GM23338 (cell line): ENCODE data around the gene IVL. TPM values are rescaled to one million over a fixed set of nuclear protein-coding genes. Genes with fewer than 3 reads are reported as not detected.

Source experiments
- ATAC-seq: fragments of 200-7000 bp; cut with Tn5 transposase; 3 replicates; pipeline ENCODE4 v1.9.1; 2020
- DNase-seq: peaks from one replicate; pipeline ENCODE4 v3.0.0-alpha.2; 2015; ENCODE audit warnings: low spot score
- H2AFZ ChIP-seq: fragments of 200-600 bp; sonication (generic); 2 replicates; pipeline ENCODE4 v1.8.0; 2016; ENCODE audit warnings: antibody characterized with exemption, mild to moderate bottlenecking, moderate library complexity
- H3F3A ChIP-seq: fragments of 200-600 bp; sonication (generic); replicated peaks from 2 replicates; pipeline ENCODE4 v1.8.0; 2017; ENCODE audit warnings: antibody characterized with exemption, mixed run types, low read depth
- H3K27ac ChIP-seq: fragments of 200-600 bp; sonication (generic); 2 replicates; pipeline ENCODE4 v1.6.1; 2016; ENCODE audit warnings: low read depth
- H3K27me3 ChIP-seq: fragments of 200-600 bp; sonication (generic); 2 replicates; pipeline ENCODE4 v1.8.0; 2016; ENCODE audit warnings: mild to moderate bottlenecking, mixed run types, moderate library complexity; ENCODE audit not compliant: insufficient read depth
- H3K36me3 ChIP-seq: fragments of 200-600 bp; sonication (generic); 2 replicates; pipeline ENCODE4 v1.8.0; 2016; ENCODE audit warnings: mild to moderate bottlenecking; ENCODE audit not compliant: insufficient read depth
- H3K4me1 ChIP-seq: fragments of 200-600 bp; sonication (generic); 2 replicates; pipeline ENCODE4 v1.8.0; 2016; ENCODE audit warnings: mild to moderate bottlenecking, moderate library complexity; ENCODE audit not compliant: insufficient read depth
- H3K4me2 ChIP-seq: fragments of 200-600 bp; sonication (generic); 2 replicates; pipeline ENCODE4 v1.7.1; 2017; ENCODE audit warnings: mixed run types
- H3K4me3 ChIP-seq: fragments of 200-600 bp; sonication (generic); 2 replicates; pipeline ENCODE4 v1.6.1; 2016; ENCODE audit warnings: mixed run types
- H3K79me2 ChIP-seq: fragments of 200-600 bp; sonication (generic); replicated peaks from 2 replicates; pipeline ENCODE4 v1.8.0; 2017; ENCODE audit warnings: mild to moderate bottlenecking; ENCODE audit not compliant: insufficient read depth
- H3K9me2 ChIP-seq: fragments of 200-600 bp; sonication (generic); 2 replicates; pipeline ENCODE4 v1.8.0; 2017; ENCODE audit not compliant: insufficient read depth
- H4K20me1 ChIP-seq: fragments of 200-600 bp; sonication (generic); replicated peaks from 2 replicates; pipeline ENCODE4 v1.8.0; 2017; ENCODE audit warnings: mild to moderate bottlenecking; ENCODE audit not compliant: insufficient read depth
- H3K27ac Mint-ChIP-seq: 2 replicates; pipeline ENCODE4 v1.8.0; 2020; ENCODE audit warnings: inconsistent platforms, mild to moderate bottlenecking, moderate library complexity, mixed read lengths
- H3K27me3 Mint-ChIP-seq: 3 replicates; pipeline ENCODE4 v1.8.0; 2022; ENCODE audit warnings: low read depth, mild to moderate bottlenecking, moderate library complexity, mixed read lengths, inconsistent platforms; ENCODE audit not compliant: insufficient read depth, poor library complexity
- H3K36me3 Mint-ChIP-seq: 3 replicates; pipeline ENCODE4 v1.8.0; 2021; ENCODE audit warnings: low read depth, mild to moderate bottlenecking, inconsistent platforms, moderate library complexity, mixed read lengths
- H3K4me1 Mint-ChIP-seq: 3 replicates; pipeline ENCODE4 v1.8.0; 2020; ENCODE audit warnings: mild to moderate bottlenecking, inconsistent platforms, mixed read lengths
- H3K4me3 Mint-ChIP-seq: 3 replicates; pipeline ENCODE4 v1.8.0; 2021; ENCODE audit warnings: moderate library complexity, mild to moderate bottlenecking, inconsistent platforms, mixed read lengths
- H3K9me3 Mint-ChIP-seq: 3 replicates; pipeline ENCODE4 v1.8.0; 2020; ENCODE audit warnings: moderate library complexity, mild to moderate bottlenecking, inconsistent platforms, mixed read lengths
- CREB1 ChIP-seq: fragments of 250-450 bp; sonication (Bioruptor Pico); IDR thresholded peaks from 2 replicates; pipeline ENCODE4 v1.5.0; 2020; ENCODE audit warnings: low read depth, mild to moderate bottlenecking, moderate library complexity
- CTCF ChIP-seq, 2 experiments: fragments of 200-600 bp in 1 of 2; sonication (generic) in 1 of 2; conservative IDR thresholded peaks; 2 replicates each; pipeline versions ENCODE4 v1.5.1 to v1.6.1; 2016 to 2017; ENCODE audit warnings: antibody characterized with exemption in 2 of 2, low read depth in 2 of 2, mild to moderate bottlenecking in 2 of 2, moderate library complexity in 1 of 2
- ETS1 ChIP-seq: IDR thresholded peaks from 2 replicates; pipeline ENCODE4 v1.6.1; 2016; ENCODE audit warnings: antibody characterized with exemption
- EZH2 ChIP-seq: fragments of 200-600 bp; sonication (generic); IDR thresholded peaks from one replicate; pipeline ENCODE4 v1.8.0; 2017; ENCODE audit warnings: antibody characterized with exemption, mild to moderate bottlenecking, low read depth; ENCODE audit not compliant: unreplicated experiment
- EZH2phosphoT487 ChIP-seq: fragments of 200-600 bp; sonication (generic); IDR thresholded peaks from one replicate; pipeline ENCODE4 v1.8.1; 2018; ENCODE audit warnings: antibody characterized with exemption; ENCODE audit not compliant: unreplicated experiment
- JUNB ChIP-seq: IDR thresholded peaks from one replicate; pipeline ENCODE4 v1.6.1; 2016; ENCODE audit warnings: antibody characterized with exemption; ENCODE audit not compliant: unreplicated experiment
- NANOG ChIP-seq: IDR thresholded peaks from 2 replicates; pipeline ENCODE4 v1.6.1; 2016; ENCODE audit warnings: antibody characterized with exemption, borderline replicate concordance
- POLR2AphosphoS5 ChIP-seq: IDR thresholded peaks from 2 replicates; pipeline ENCODE4 v1.6.1; 2016; ENCODE audit warnings: antibody characterized with exemption, low read depth
- REST ChIP-seq: IDR thresholded peaks from one replicate; pipeline ENCODE4 v1.6.1; 2018; ENCODE audit warnings: antibody characterized with exemption; ENCODE audit not compliant: unreplicated experiment
- STAT1 ChIP-seq: IDR thresholded peaks from one replicate; pipeline ENCODE4 v1.6.1; 2016; ENCODE audit warnings: antibody characterized with exemption; ENCODE audit not compliant: unreplicated experiment
- ZNF114 ChIP-seq: fragments of 250-450 bp; sonication (Bioruptor Pico); IDR thresholded peaks from 2 replicates; pipeline ENCODE4 v1.5.0; 2020; ENCODE audit warnings: mild to moderate bottlenecking, moderate library complexity
- ZNF331 ChIP-seq: fragments of 250-450 bp; sonication (Bioruptor Pico); IDR thresholded peaks from 2 replicates; pipeline ENCODE4 v1.5.0; 2020; ENCODE audit warnings: low read depth, mild to moderate bottlenecking, moderate library complexity
- ZNF462 ChIP-seq: fragments of 250-450 bp; sonication (Bioruptor Pico); IDR thresholded peaks from 2 replicates; pipeline ENCODE4 v1.5.0; 2020; ENCODE audit warnings: mild to moderate bottlenecking, moderate library complexity
- polyA plus RNA-seq: library from polyadenylated mRNA; unstranded; fragments of >200 nt; fragmentation: Nextera tagmentation; extraction: Ambion mirVana; gene quantifications from 2 replicates; pipeline ENCODE4 v1.2.1, GENCODE V29; 2016
- total RNA-seq: library from RNA; depleted of rRNA; stranded (reverse); fragments of >200 nt; shearing (Covaris generic); gene quantifications from 2 replicates; pipeline ENCODE4 v1.2.3, GENCODE V29; 2014

The IVL gene
- total and polyA plus RNA-seq, 2 experiments from 2014 or later: not detected

GRCh38 chr1:152859696-152860095 lies 48.6 kb upstream of the IVL start, which contains the start of gene LCE7A:
Gene LCE7A, plus strand, starts transcription at chr1:152859996. Its CDS starts 702 bp downstream, at chr1:152860698.
- Histone ChIP-seq H3F3A (no peaks in the 10 kb centered on the region), H3K9me2 (peaks cover 16% of the 10 kb centered on the region), H2AFZ (no peak within 1 kb of the TSS), H3K27ac (no peak within 1 kb of the TSS), H3K79me2 (no peaks in the 10 kb centered on the region), H4K20me1 (no peaks in the 10 kb centered on the region), H3K36me3 (no peaks in the 10 kb centered on the region), H3K4me2 (no peak within 1 kb of the TSS), H3K4me1 (no peaks in the 10 kb centered on the region), H3K4me3 (no peak within 1 kb of the TSS), H3K27me3 (no peaks in the 10 kb centered on the region)
- DNase-seq (no peak), ATAC-seq (no peak)
- Mint-ChIP-seq H3K36me3 (no peaks in the 10 kb centered on the region), H3K27ac (no peak within 1 kb of the TSS), H3K4me1 (peaks cover 3% of the 10 kb centered on the region; the same call in 1 of the 3 replicates), H3K4me3 (no peak within 1 kb of the TSS), H3K27me3 (no peaks in the 10 kb centered on the region), H3K9me3 (no peaks in the 10 kb centered on the region)
- TF ChIP-seq EZH2phosphoT487 (no peak), CREB1 (CRISPR knock-in tag) (no peak), CTCF (conservative IDR thresholded peaks at IDR 0.05; ENCODE audit: low read depth in 2 of 2) (no peak), REST (no peak), EZH2 (no peak), STAT1 (no peak), ZNF114 (no peak), JUNB (no peak), ETS1 (no peak), ZNF462 (CRISPR knock-in tag) (no peak), ZNF331 (CRISPR knock-in tag) (no peak), NANOG (no peak), POLR2AphosphoS5 (no peak)
